GM20000 (cell line): ENCODE results near the gene KCND3.

Source experiments
- DNase-seq: peaks from one replicate; pipeline ENCODE4 v3.0.0; 2012; ENCODE audit warnings: low spot score
- TF ChIP-seq, protein P1 (sequence below): IDR thresholded peaks from 2 replicates; pipeline ENCODE4 v1.5.1; 2012; ENCODE audit warnings: mild to moderate bottlenecking, control low read depth; ENCODE audit errors: extremely low read depth, missing control alignments

Gene KCND3

DNA sequence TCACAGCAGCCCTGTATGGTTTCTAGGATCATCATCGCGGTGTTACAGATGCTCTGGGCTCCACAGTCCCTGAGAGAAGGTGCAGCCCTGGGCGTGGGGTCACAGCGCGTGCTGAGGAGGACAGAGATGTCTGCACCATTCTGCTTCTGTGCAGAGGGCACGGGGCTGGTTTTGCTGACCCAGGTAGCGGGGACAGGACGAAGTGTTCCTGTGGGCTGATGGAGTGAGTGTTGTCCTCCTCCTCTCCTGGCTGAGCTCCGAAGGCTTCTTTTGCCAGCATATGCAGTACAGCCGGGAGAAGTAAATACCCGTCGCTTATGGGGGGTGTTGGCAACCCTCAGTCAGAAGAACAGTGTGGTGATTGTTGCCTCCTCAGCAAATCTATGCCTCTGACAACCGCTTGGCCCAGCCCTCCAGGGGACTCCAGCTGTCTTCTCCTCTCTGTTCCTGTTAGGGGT lies 132.2 kb downstream of the KCND3 start:
- TF ChIP-seq, protein P1, sequence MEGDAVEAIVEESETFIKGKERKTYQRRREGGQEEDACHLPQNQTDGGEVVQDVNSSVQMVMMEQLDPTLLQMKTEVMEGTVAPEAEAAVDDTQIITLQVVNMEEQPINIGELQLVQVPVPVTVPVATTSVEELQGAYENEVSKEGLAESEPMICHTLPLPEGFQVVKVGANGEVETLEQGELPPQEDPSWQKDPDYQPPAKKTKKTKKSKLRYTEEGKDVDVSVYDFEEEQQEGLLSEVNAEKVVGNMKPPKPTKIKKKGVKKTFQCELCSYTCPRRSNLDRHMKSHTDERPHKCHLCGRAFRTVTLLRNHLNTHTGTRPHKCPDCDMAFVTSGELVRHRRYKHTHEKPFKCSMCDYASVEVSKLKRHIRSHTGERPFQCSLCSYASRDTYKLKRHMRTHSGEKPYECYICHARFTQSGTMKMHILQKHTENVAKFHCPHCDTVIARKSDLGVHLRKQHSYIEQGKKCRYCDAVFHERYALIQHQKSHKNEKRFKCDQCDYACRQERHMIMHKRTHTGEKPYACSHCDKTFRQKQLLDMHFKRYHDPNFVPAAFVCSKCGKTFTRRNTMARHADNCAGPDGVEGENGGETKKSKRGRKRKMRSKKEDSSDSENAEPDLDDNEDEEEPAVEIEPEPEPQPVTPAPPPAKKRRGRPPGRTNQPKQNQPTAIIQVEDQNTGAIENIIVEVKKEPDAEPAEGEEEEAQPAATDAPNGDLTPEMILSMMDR = no peak
- no peak for DNase-seq

DNA sequence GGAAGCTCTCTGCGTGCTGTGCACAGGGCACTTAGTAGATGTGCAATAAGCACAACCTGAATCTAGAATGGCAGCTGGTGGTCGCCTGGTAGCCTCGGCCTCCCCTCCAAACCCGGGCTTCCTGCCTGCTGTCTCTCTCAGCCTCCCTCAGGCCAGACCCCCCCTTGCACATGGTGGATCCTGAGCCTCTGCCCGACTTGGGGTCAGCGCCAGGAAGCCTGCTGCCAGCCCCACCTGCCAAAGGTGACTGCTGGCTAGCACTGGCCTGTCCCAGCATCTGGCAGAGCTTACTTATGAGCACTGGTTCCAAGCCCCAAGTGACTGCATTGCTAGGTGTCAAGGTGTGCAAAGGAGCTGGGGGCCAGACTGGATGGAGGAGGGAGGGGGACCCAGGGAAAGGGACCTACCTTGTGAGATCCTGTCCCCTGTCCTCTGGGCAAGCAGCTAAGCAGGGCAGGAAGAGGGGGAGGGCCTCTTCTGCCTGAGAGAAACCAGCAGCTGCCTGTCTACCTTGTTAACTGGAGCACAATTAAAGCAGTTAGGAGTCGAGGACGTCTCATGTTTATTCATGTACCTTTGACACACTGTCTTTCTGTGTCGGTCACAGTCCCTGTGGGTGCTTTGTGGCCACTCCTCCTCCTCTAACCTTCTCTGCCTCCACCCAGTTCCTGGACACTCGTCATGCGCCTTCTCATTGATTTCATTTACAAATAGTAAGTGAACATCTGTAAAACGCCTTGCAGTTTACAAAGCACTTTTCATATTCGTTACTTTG lies 132.9 kb downstream of the KCND3 start:
- no peak for DNase-seq
- TF ChIP-seq, protein P1 = no peak

DNA sequence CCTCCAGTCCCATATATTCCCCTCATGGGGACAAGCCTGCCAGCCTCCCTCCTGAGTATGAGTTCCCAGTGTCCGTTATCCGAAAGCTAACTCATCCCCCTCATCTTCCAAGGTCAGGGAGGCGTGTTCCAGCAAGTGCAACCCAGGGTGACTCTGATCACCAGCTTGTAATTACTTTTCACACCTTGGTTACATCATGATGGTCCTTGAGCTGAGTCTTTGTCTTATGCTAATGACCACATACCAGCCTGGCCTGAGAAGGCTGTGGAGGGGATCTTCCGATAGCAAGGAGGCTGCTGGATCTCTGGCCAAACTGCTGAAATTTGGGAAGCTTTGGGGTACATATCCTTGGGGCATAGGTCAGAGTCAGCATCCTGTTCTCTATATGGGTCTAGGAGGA lies 134.2 kb downstream of the KCND3 start:
- no peak for DNase-seq
- TF ChIP-seq, protein P1 = no peak

DNA sequence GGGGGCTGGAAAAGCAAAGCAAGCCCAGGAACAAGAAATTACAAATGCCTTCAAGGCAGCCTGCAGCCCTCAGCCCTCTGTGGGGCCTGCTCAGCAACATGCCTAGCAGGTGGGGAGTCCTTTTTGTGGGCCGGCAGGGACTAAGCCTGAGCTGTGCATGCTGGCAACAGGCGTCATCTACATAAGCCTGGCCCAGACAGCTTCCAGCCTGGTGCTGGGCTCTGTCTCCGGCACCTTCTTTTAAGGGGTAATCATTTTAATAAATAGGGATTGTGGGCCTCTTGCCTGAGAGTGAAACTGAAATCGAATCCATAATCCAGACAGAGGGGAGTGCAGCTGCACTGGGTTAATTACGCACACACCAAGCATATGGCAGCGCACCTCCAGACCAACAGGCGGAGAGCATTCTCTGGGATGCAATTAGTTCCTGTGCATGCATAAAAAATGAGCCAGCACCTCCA lies 137.2 kb downstream of the KCND3 start:
- TF ChIP-seq, protein P1 = no peak
- DNase-seq = no peak

DNA sequence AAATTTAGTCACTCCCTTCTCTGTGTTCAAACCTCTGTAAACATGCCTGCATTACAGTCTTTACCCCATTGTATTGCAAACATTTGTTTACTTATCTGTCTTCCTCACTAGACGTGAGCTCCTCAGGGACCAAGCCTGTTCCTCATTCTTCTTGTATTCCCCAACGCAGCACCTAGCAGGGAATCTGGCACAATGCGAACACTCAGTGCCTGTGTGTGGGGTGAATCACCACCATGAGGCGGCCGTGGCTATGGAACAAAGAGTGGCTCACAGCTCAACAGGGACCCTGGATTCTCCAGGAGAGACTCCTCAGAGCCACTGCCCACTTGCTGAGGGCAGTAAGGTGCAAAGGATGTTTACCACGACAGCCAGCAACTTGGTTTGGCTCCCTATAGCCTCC lies 137.9 kb downstream of the KCND3 start:
- no peak for DNase-seq
- TF ChIP-seq, protein P1 = no peak

DNA sequence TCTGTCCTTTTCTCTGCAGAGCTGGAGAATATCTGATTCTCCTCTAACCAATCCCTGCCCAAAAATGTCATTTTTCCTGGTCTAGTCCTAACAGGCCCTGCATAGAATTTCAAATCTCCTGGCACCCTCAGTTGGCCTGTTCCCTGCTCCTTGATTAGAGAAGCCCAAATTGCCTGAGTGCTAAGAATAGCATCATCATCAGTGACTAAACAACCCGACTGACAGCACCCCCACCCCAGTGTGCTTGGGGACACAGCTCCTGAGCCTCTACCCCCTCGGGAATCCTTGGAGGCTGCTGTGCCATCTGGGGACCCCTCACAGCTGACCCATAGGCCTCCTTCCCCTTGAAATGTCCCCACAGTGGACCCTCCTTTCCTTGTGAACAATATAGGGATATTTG lies 139.4 kb downstream of the KCND3 start:
- TF ChIP-seq, protein P1 = no peak
- DNase-seq = no peak

DNA sequence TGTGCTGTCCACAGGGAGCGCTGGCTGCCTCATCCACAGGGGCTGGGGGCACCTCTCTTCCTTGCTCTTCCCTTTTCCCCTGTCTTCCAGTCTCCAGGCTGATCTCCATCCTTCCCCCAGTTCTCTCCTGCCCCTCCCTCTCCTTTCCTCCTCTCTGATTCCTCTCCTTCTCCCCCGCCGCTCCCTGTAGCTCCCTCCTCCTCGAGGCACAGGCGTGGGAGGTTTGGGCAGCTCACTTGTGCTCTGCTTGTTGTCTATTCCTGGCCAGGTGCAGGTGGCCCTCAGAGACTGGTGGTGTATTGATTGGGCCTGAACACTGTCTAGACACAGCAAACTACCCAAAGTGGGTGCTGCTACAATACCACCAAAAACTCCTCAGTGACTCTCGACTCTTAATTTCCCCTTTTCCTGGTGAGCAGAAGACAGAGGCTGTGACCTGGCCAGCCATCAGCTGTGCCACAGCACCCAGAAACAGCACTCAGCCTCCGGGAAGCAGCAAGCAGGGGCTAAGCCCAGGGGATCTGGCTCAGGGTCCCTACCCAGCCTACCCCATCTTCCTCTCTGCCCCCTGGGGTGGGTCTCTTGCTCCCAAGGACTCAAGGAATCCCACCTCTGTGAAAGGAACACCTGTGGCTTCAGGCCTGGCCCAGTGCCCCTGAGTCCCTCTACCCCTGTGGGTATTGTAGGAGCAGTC lies 140.5 kb downstream of the KCND3 start:
- no peak for DNase-seq
- TF ChIP-seq, protein P1 = no peak
